ENCODE results near the gene KNOP1. TPM values are rescaled to one million over a fixed set of nuclear protein-coding genes. Genes with fewer than 3 reads are reported as not detected.

The KNOP1 gene
- total RNA-seq (2022) (84.9 and 99.0 TPM in 2 replicates), Bru-seq, nascent RNA (percentile 91 among the genes with signal in this experiment), BruChase-seq, experiment 1, labeled RNA remaining after a 6-hour chase (percentile 96 among the genes with signal in this experiment), BruChase-seq, experiment 2, labeled RNA remaining after a 2-hour chase (percentile 97 among the genes with signal in this experiment)
- long read RNA-seq, full-length matches to known transcripts = 87 of 167 reads
- long read RNA-seq, partial matches to known transcripts = 6 of 167 reads
- long read RNA-seq, other reads (novel, unspliced or antisense) = 74 of 167 reads

GRCh38 chr16:19717741-19718623 lies at the start of gene KNOP1, which contains the start of gene IQCK:
KNOP1 (minus strand) TSS chr16:19718227; CDS start chr16:19715035, 3,192 bp downstream.
IQCK (plus strand) TSS chr16:19718271; CDS start chr16:19718307, 36 bp downstream.
- CTCF ChIA-PET = interaction anchor here (0.6 to 2.2 kb wide), 6 partner anchors 29 to 119 kb away, joined by 3 to 5 read pairs (median 4); no protein-coding TSS in a partner anchor
- BruUV-seq (replicated peaks) = no TSS peak
- intact Hi-C loops (cut with micrococcal nuclease; ENCODE audit: unreplicated experiment) = loop anchor here (1.0 to 5.0 kb wide), 4 partner anchors 17 to 165 kb away; no protein-coding TSS in a partner anchor

GRCh38 chr16:19767497-19767896 lies 49.5 kb upstream of the KNOP1 start:
- Mint-ChIP-seq H3K36me3 (ENCODE audit: insufficient read depth, unreplicated experiment) (peaks cover 11% of the 10 kb centered on the region), H3K4me3 (ENCODE audit: low read depth, unreplicated experiment) (no peak overlapping the region), H3K27me3 (ENCODE audit: unreplicated experiment) (no peaks in the 10 kb centered on the region), H3K9me3 (ENCODE audit: low read depth, unreplicated experiment) (peaks cover 10% of the 10 kb centered on the region), H3K27ac (ENCODE audit: unreplicated experiment) (no peak overlapping the region), H3K4me1 (ENCODE audit: low read depth, unreplicated experiment) (peaks cover 8% of the 10 kb centered on the region)
- CTCF ChIA-PET = no interaction called here
- no TSS peak for BruUV-seq (replicated peaks)
- no peak for DNase-seq
- intact Hi-C loops (cut with micrococcal nuclease; ENCODE audit: unreplicated experiment) = no loop called here
- TF ChIP-seq, protein P1, sequence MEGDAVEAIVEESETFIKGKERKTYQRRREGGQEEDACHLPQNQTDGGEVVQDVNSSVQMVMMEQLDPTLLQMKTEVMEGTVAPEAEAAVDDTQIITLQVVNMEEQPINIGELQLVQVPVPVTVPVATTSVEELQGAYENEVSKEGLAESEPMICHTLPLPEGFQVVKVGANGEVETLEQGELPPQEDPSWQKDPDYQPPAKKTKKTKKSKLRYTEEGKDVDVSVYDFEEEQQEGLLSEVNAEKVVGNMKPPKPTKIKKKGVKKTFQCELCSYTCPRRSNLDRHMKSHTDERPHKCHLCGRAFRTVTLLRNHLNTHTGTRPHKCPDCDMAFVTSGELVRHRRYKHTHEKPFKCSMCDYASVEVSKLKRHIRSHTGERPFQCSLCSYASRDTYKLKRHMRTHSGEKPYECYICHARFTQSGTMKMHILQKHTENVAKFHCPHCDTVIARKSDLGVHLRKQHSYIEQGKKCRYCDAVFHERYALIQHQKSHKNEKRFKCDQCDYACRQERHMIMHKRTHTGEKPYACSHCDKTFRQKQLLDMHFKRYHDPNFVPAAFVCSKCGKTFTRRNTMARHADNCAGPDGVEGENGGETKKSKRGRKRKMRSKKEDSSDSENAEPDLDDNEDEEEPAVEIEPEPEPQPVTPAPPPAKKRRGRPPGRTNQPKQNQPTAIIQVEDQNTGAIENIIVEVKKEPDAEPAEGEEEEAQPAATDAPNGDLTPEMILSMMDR (IDR thresholded peaks at IDR 0.05; ENCODE audit: unreplicated experiment) = no peak

More at GRCh38 chr16:19717741-19718623, at the start of gene KNOP1, which contains the start of gene IQCK:
- Mint-ChIP-seq H3K27ac (ENCODE audit: unreplicated experiment) (peak within 1 kb of the TSS; percentile 89), H3K4me1 (ENCODE audit: low read depth, unreplicated experiment) (peaks cover 56% of the 10 kb centered on the region), H3K9me3 (ENCODE audit: low read depth, unreplicated experiment) (no peaks in the 10 kb centered on the region), H3K4me3 (ENCODE audit: low read depth, unreplicated experiment) (peak within 1 kb of the TSS; percentile 94), H3K27me3 (ENCODE audit: unreplicated experiment) (no peaks in the 10 kb centered on the region), H3K36me3 (ENCODE audit: insufficient read depth, unreplicated experiment) (peaks cover 78% of the 10 kb centered on the region)
- DNase-seq = peak; percentile 93
- TF ChIP-seq, protein P1 (IDR thresholded peaks at IDR 0.05; ENCODE audit: unreplicated experiment) = no peak

DNA sequence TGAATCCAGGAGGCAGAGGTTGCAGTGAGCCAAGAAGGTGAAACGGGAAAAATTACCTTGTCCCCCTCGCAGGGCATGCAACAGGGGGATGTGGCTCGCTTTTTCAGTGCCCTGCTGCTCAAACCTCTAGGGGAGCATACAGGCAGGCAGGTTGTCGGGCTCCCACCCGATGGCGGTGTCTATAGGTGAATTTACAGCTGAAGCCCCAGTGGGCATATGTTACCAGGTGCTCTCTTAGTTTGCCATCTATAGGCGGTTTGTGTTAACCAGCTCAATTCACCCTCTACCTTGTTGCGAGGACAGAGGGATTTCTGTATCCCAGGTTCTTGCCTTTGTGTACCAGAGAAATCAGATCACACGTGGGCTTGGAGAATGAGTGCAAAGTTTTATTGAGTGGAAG lies 49.0 kb upstream of the KNOP1 start:
- no peak for DNase-seq
- BruUV-seq (replicated peaks) = no TSS peak
- no peak overlapping the region for H3K27ac Mint-ChIP-seq (ENCODE audit: unreplicated experiment)
- TF ChIP-seq, protein P1 (IDR thresholded peaks at IDR 0.05; ENCODE audit: unreplicated experiment) = no peak
- no peak overlapping the region for H3K4me3 Mint-ChIP-seq (ENCODE audit: low read depth, unreplicated experiment)
- intact Hi-C loops (cut with micrococcal nuclease; ENCODE audit: unreplicated experiment) = no loop called here
- H3K27me3 Mint-ChIP-seq (ENCODE audit: unreplicated experiment) = no peaks in the 10 kb centered on the region
- H3K4me1 Mint-ChIP-seq (ENCODE audit: low read depth, unreplicated experiment) = peaks cover 8% of the 10 kb centered on the region
- H3K36me3 Mint-ChIP-seq (ENCODE audit: insufficient read depth, unreplicated experiment) = peaks cover 11% of the 10 kb centered on the region
- CTCF ChIA-PET = no interaction called here
- H3K9me3 Mint-ChIP-seq (ENCODE audit: low read depth, unreplicated experiment) = peaks cover 10% of the 10 kb centered on the region

GRCh38 chr16:19766554-19766884 lies 48.5 kb upstream of the KNOP1 start:
- Mint-ChIP-seq H3K4me3 (ENCODE audit: low read depth, unreplicated experiment) (no peak overlapping the region), H3K36me3 (ENCODE audit: insufficient read depth, unreplicated experiment) (peaks cover 11% of the 10 kb centered on the region), H3K9me3 (ENCODE audit: low read depth, unreplicated experiment) (peaks cover 10% of the 10 kb centered on the region), H3K4me1 (ENCODE audit: low read depth, unreplicated experiment) (peaks cover 8% of the 10 kb centered on the region), H3K27ac (ENCODE audit: unreplicated experiment) (no peak overlapping the region), H3K27me3 (ENCODE audit: unreplicated experiment) (no peaks in the 10 kb centered on the region)
- intact Hi-C loops (cut with micrococcal nuclease; ENCODE audit: unreplicated experiment) = no loop called here
- CTCF ChIA-PET = interaction anchor here (1.0 kb wide), 1 partner anchor 43 kb away, joined by 4 read pairs; no protein-coding TSS in a partner anchor
- TF ChIP-seq, protein P1 (IDR thresholded peaks at IDR 0.05; ENCODE audit: unreplicated experiment) = no peak
- DNase-seq = no peak
- BruUV-seq (replicated peaks) = no TSS peak

All from Calu3 (cell line).